DMS 273 treated with DMSO at 0.1 percent for 48 hours (cell line): ENCODE data around the gene GPR87.

Experiments used
- DNase-seq: peaks from one replicate; lab custom pipeline; 2025; lab: John Stamatoyannopoulos, UW

Gene GPR87, protein sequence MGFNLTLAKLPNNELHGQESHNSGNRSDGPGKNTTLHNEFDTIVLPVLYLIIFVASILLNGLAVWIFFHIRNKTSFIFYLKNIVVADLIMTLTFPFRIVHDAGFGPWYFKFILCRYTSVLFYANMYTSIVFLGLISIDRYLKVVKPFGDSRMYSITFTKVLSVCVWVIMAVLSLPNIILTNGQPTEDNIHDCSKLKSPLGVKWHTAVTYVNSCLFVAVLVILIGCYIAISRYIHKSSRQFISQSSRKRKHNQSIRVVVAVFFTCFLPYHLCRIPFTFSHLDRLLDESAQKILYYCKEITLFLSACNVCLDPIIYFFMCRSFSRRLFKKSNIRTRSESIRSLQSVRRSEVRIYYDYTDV

GRCh38 chr3:151316267-151316991 is at the start of gene GPR87:
Gene GPR87, minus strand, starts transcription at chr3:151316820. Its CDS starts 16,720 bp downstream, at chr3:151300100.
- DNase-seq: no peak

GRCh38 chr3:151362751-151363174 is 46.1 kb upstream of the GPR87 start:
- DNase-seq: no peak

DNA sequence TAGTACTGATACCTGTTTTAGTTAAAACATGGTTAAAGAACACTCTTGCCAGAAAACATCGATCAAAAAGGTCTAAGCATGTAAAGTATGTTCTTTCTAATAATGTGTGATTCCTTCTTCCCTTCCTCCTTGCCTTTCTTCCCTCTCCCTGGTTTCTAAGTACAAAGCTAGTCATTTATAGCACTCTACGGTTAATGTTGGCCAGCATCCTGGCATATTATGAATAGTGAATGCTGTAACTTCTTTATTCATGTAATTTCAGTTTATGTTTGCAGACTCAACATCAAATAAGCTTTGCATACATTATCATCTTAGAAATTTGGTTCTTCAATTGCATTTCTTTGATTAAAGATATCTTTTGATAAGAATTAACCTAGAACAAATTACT is 40.8 kb upstream of the GPR87 start:
- no peak for DNase-seq

DNA sequence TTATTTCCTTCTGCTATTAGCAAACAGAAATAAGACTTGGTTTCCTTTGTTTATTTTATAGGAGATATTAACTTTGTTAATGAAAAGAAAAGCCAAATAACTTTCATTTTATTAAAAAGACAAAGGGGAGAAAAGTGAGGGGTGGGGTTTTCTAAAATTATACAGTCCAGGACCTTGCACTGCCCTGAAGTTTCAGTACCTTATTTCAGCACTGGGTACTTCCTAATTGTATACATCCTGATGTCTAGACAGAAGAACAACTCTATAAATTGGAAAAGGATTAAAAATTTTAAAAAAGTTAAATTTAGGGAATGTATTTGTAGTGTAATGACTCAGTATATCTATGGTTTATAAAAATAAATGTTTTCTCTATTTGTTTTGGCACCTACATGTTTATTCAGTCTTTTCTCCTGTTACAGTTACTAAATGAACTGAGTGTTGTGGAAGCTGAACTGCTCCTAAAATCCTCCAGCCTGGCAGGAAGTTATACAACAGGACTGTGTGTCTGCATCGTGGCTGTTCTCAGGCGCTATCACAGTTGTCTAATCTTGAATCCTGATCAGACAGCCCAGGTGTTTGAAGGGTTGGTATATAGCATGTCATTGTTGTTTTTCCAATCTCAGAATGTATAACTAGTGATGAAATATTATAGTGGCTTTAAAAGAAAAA is 40.3 kb upstream of the GPR87 start:
- no peak for DNase-seq

GRCh38 chr3:151351648-151352047 is 35.0 kb upstream of the GPR87 start:
- DNase-seq: no peak

GRCh38 chr3:151351219-151351618 is 34.6 kb upstream of the GPR87 start:
- no peak for DNase-seq

DNA sequence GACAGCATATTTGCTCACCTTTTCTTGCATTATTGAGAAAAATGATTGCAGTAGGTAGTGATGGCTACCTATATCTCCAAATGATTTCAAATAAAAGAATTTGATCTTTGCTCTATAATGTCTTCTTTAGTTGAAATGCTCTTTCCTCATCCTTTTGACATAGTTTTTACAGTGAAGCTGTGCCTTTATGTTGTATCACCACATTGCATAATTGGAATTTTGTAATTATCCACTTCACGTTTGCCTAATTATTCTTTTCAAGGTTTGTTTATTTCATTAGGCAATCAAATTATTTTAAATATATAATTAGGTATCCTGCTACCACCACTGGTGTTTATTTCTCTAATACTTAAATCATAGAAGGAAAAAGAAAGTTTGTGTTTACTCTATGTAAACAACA is 34.0 kb upstream of the GPR87 start:
- no peak for DNase-seq

GRCh38 chr3:151347432-151347831 is 30.8 kb upstream of the GPR87 start:
- DNase-seq: no peak

GRCh38 chr3:151346292-151346691 is 29.7 kb upstream of the GPR87 start:
- DNase-seq: no peak

DNA sequence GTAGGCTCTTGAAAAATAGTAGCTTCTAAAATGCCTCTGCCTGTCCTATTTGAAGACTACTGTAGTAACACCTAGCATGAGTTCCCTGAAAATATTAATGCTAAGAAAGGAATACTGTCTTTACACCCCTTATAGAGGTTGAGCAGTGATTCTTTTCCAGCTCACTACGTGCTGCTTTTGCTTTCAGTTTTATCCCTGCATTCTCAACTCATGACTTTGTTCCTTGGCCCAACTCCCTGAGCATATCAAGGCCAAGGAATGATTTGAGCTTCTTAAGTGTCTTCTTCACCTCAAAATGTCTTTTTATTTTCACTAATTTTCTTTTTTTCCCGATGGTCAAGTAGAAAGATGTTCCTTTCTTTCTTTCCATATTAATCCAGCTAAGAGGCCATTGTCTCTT is 29.2 kb upstream of the GPR87 start:
- DNase-seq: no peak

GRCh38 chr3:151331696-151332095 is 15.1 kb upstream of the GPR87 start:
- DNase-seq: no peak

- DNase-seq: no peak
These were observed 14.3 kb upstream of the GPR87 start for GRCh38 chr3:151330899-151331298.

DNA sequence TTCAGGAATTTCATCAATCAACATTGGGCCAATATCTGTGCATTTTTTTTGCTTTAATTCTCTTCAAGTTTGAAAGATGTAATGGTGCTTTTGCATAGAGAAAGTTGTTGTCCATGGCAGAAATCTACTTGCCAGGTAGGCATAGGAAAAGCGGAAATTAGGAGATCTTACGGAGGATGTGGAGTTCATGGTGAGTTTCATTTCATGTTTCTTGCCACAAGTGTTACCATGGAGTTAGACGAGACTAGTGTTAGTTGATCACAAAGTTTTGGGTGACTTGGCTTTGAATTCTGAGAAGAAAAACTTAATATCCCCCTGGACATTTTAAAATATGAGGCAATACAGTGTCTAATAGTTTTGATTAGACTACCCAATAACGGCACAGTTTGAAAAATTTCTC is 13.8 kb upstream of the GPR87 start:
- no peak for DNase-seq

DNA sequence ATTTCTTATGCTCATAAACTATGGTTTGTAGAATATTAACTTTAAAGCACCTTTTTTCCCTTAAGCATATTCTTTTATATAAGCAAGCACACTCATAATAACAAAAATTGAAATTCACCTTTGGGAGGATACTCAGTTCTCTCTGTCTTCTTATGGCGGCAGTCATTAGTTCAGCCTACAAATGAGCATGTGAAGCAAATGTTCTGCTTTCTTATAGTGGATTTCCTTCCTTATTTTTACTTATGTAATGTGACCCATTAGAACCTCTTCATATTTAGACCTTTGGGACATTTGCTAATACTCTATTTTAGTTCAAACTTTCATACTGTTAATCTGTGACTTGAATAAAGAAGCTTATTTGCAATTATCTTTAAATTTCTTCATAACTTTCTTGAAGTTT is 12.7 kb upstream of the GPR87 start, which contains the start of gene P2RY13:
TSS of gene P2RY13 (minus strand) at position 187 of the 400 bp plus-strand sequence. CDS start at position 166, 21 bp downstream.
- no peak for DNase-seq

DNA sequence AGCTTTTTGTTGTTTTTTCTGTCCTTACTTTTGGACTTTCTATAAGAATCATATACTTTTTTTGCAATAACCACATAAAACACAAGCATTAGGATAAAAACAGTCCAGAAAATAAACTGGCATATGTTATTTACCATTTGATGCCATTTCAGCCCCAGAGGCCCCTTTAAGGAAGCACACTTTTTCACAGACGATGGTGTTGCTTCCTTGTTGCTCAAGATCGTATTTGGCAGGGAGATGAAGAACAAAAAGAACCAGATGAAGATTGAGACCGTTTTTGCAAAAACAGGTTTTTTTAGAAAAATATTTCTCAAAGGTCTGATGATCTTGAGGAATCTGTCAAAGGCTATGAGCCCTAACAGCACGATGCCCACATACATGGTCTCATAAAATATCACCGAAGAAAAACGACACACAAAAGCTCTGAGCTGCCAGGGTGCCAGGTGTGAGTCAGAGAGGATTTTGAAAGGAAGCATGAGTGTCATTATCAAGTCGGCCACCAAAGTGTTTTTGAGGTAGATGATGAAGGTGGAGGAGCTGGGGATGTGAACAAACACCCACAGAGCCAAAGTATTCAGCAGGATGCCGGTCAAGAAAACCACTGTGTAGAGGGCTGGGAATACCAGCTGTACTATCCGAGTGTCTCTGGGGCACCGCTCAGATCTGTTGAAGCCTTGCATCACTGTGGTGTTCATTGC is 11.8 kb upstream of the GPR87 start:
- DNase-seq: no peak

DNA sequence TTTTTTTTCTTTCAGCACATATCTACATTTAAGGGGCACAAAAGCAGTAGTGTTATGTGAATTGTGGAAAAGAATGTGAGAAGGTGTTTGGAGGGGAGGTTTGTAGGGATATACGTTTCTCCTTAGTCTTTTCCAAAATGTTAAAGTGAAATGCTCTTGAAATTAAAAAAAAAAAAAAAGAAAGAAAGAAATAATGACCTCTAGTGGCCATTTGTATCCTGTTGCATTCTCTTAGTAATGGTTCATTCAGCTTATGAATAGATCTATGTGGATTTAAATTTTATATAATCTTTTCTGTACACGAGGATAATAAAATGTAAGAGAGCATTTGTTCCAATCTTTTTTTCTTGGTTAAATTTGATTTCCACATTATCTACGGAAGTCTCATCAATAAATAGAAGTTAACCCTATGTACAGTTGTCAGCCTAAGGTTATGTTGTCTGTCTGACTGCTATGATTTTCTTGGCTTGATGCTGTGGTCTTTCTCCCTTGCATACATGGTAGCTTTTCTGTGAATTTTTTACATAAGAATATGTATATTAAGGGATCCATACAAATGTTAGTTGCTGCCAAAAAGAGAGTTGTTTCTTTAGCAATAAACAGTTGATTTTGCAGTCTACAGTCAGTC is 11.1 kb upstream of the GPR87 start:
- no peak for DNase-seq

DNA sequence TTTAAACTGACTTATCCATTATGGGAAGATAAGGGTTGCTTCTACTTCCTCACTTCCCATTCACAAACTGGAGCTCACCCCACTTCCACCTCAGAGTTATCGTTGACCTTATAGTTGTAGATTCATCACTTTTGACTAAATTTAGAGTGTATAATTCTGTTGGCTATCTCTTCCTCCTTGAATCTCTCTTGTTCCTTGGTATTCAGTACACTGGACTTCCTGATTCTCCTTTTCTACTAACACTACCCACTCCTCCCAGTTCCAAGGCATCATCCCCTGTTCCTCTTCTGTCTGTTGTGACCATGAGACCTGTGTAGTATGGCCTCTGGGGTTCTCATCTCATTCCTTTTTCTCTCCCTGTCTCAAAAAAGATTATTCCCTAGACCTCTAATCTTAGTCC is 5.9 kb upstream of the GPR87 start:
- no peak for DNase-seq

DNA sequence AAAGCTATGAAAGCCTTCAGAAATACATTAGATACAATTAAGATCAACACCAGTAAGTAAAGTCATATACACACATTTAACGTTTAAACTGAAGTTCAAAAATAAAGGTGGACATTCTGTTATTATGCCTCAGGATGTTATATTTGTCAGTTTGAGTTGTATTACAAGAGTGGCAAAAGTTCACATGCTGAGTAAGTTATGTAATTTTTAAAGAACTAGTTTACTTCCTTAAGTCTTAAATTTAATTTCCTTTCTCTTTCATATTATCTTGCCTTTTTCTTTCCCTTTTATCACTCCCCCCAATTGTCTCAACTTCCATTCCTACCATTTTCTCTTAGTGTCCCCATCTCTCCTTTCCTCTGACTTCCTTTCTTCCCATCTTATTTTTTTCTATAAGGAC is 4.9 kb upstream of the GPR87 start:
- DNase-seq: no peak

- DNase-seq: no peak
These were observed 3.5 kb upstream of the GPR87 start for GRCh38 chr3:151320131-151320530.

DNA sequence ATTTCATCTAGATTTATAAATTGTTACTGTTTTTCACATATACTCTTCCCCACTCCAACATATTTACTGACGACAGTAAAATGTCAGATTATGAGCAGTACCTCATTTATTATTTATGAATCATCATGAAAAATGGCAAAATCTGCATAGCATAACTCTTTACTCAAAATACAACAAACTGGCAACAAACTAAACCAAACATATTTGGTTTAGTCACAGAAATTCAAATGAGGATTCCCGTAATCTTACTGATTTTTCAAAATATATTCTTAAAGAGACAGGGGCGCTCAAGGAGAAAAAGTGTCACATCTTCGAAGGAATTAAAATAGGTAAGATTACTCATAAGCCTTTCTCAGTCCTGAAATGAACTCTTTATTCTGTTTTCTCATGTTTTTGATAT is 3.0 kb upstream of the GPR87 start:
- no peak for DNase-seq

- no peak for DNase-seq
These were observed 2.4 kb upstream of the GPR87 start for GRCh38 chr3:151318991-151319390.

DNA sequence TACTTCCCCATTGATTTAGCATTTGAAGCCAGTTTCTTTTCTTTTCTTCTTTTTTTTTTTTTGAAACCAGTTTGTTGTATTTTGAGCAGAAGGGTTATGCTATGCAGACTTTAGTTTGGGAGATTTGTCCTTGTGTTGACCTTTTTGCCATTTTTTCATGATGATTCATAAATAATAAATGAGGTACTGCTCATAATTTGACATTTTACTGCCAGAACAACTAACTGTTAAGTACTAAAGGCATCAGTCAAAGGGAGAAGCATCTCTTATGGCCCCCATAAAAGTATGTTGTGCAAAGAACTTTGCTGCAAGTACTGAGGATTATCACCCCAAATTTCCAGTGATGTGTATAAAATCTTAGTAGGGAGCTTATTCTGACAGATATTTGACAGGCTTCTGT is 1.7 kb upstream of the GPR87 start:
- DNase-seq: no peak
